Keratinocyte (primary cell): Measurements from ENCODE around the gene CTRB2.

ENCODE experiments used
- CTCF ChIP-seq, 3 experiments: IDR thresholded peaks in 1 of 3; conservative IDR thresholded peaks in 1 of 3; optimal IDR thresholded peaks in 1 of 3; 2 replicates in 2 of 3; 3 replicates in 1 of 3; pipeline versions ENCODE3 to v1.5.1; 2011; ENCODE audit warnings: low read length in 3 of 3, mild to moderate bottlenecking in 3 of 3, moderate library complexity in 2 of 3, control low read depth in 1 of 3, inconsistent platforms in 1 of 3; ENCODE audit not compliant: insufficient read depth in 2 of 3; ENCODE audit errors: extremely low read depth in 1 of 3
- EZH2 ChIP-seq: IDR thresholded peaks from one replicate; pipeline ENCODE4 v1.6.1; 2012; ENCODE audit warnings: inconsistent platforms, mild to moderate bottlenecking, low read length, moderate library complexity

- TF ChIP-seq CTCF (optimal IDR thresholded peaks at IDR 0.05 in 1 of 3, IDR thresholded peaks at IDR 0.05 in 1 of 3, conservative IDR thresholded peaks at IDR 0.05 in 1 of 3; ENCODE audit: extremely low read depth in 1 of 3, insufficient read depth in 2 of 3, low read length in 3 of 3) (no peak), EZH2 (no peak)
These were observed 18.9 kb upstream of the CTRB2 start for GRCh38 chr16:75225678-75226515.
